Testis (tissue), 2 donors: ENCODE results near the gene EPS15.

Source experiments
- POLR2A ChIP-seq: fragments of 450-650 bp; IDR thresholded peaks from one replicate; pipeline ENCODE4 v1.6.1; 2017; ENCODE audit warnings: antibody characterized with exemption, mild to moderate bottlenecking, moderate library complexity
- TF ChIP-seq, protein P1 (sequence below), 3 experiments: fragments of 450-650 bp in 2 of 3; fragments of 200-600 bp in 1 of 3; sonication (generic) in 1 of 3; IDR thresholded peaks; one replicate each; pipeline ENCODE4 v1.5.1; 2016 to 2019; ENCODE audit warnings: antibody characterized with exemption in 3 of 3, mild to moderate bottlenecking in 2 of 3, moderate library complexity in 1 of 3

DNA sequence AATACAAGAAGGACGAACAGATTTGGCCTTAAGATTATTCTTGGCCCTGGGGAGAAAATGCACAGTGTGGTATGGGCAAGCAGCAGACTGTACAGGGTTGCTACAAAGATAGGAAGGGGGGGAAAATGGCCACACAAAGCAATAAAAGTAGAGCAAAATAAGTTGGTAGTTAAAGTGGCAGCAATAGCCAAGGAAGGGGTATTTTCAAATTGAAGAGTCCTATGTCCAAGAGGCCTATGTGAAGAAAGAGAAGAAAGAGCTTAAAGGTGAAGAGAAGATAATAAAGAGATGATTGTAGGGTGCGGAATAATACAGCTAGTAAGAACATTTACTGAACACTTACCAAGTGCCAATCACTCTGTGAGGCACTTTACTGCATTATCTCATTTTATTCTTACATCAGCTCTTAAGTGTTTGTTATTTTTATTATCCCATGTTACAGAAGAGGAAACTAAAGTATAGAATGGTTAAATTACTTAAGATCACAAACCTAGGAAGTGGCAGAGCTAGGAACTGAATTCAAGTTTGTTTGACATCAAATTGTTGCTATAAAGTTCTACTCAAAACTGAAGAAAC, 100.6 kb downstream of the EPS15 start:
- TF ChIP-seq, protein P1, sequence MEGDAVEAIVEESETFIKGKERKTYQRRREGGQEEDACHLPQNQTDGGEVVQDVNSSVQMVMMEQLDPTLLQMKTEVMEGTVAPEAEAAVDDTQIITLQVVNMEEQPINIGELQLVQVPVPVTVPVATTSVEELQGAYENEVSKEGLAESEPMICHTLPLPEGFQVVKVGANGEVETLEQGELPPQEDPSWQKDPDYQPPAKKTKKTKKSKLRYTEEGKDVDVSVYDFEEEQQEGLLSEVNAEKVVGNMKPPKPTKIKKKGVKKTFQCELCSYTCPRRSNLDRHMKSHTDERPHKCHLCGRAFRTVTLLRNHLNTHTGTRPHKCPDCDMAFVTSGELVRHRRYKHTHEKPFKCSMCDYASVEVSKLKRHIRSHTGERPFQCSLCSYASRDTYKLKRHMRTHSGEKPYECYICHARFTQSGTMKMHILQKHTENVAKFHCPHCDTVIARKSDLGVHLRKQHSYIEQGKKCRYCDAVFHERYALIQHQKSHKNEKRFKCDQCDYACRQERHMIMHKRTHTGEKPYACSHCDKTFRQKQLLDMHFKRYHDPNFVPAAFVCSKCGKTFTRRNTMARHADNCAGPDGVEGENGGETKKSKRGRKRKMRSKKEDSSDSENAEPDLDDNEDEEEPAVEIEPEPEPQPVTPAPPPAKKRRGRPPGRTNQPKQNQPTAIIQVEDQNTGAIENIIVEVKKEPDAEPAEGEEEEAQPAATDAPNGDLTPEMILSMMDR (IDR thresholded peaks at IDR 0.05): no peak
- TF ChIP-seq POLR2A: no peak
